ENCODE data around the gene CAVIN3.

The CAVIN3 gene

GRCh38 chr11:6321961-6322362, 1.7 kb upstream of the CAVIN3 start:
- TF ChIP-seq MAX (IDR thresholded peaks at IDR 0.05; ENCODE audit: low read depth, low read length) (no peak), MYC (IDR thresholded peaks at IDR 0.05; ENCODE audit: low read depth, low read length) (no peak), POLR2A (IDR thresholded peaks at IDR 0.05; ENCODE audit: extremely low read depth, insufficient read length) (no peak)
- TF ChIP-seq, protein P1, sequence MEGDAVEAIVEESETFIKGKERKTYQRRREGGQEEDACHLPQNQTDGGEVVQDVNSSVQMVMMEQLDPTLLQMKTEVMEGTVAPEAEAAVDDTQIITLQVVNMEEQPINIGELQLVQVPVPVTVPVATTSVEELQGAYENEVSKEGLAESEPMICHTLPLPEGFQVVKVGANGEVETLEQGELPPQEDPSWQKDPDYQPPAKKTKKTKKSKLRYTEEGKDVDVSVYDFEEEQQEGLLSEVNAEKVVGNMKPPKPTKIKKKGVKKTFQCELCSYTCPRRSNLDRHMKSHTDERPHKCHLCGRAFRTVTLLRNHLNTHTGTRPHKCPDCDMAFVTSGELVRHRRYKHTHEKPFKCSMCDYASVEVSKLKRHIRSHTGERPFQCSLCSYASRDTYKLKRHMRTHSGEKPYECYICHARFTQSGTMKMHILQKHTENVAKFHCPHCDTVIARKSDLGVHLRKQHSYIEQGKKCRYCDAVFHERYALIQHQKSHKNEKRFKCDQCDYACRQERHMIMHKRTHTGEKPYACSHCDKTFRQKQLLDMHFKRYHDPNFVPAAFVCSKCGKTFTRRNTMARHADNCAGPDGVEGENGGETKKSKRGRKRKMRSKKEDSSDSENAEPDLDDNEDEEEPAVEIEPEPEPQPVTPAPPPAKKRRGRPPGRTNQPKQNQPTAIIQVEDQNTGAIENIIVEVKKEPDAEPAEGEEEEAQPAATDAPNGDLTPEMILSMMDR (IDR thresholded peaks at IDR 0.05; ENCODE audit: low read depth, low read length) = no peak
- H3K4me3 ChIP-seq (ENCODE audit: low read depth, low read length) = no peak overlapping the region
- peak; percentile 9 for DNase-seq (ENCODE audit: low read depth)

DNA sequence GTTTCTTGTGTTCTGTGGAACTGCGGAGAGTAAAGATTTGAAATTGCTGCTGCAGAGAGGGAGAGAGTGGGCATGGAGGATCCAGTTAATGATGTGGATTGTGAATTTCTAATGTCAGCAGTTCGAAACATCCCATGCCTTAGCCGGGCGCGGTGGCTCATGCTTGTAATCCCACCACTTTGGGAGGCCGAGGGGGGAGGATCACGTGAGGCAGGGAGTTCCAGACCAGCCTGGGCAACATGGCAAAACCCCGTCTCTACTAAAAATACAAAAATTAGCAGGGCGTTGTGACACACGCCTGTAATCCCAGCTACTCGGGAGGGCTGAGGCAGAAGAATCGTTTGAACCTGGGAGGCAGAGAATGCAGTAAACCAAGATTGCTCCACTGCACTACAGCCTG, 1.1 kb upstream of the CAVIN3 start:
- DNase-seq (ENCODE audit: low read depth) = no peak
- no peak overlapping the region for H3K4me3 ChIP-seq (ENCODE audit: low read depth, low read length)
- TF ChIP-seq MAX (IDR thresholded peaks at IDR 0.05; ENCODE audit: low read depth, low read length) = no peak
- TF ChIP-seq, protein P1 (IDR thresholded peaks at IDR 0.05; ENCODE audit: low read depth, low read length) = no peak
- TF ChIP-seq POLR2A (IDR thresholded peaks at IDR 0.05; ENCODE audit: extremely low read depth, insufficient read length) = no peak
- no peak for TF ChIP-seq MYC (IDR thresholded peaks at IDR 0.05; ENCODE audit: low read depth, low read length)

DNA sequence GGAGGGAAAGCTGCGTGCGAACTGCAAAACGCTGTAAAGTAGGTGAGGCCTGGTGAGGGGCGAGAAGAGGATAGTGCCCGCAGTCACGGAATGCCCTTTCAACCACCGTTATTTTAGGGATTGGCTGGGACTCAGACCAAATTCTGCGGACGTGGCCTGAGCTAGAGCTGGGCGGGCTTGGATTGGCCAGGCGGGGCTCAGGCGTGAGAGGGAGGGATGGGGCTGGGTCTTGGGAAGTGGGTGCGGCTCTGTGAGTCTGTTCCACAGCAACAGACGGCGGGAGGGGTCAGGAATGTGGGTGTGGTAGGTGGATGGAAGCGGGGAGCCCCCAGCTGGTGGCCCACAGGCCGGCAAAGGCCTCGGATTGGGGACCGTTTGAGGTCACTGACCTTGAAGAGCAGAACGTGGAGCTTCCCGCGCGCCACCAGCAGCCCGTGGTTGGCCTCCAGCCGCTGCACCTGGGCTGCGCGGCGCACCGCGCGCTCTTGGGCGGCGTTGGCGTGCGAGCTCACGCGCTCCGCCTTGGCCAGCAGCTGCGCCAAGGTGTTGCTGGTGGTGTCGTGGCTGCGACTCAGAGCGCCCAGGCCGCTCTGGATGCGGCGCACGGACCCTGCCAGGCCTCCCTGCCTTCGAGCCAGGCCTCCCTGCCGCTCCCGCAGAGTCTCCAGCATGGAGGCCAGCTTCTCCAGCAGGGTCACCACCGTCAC, 444 bp downstream of the CAVIN3 start:
- no peak for DNase-seq (ENCODE audit: low read depth)
- no peak for TF ChIP-seq POLR2A (IDR thresholded peaks at IDR 0.05; ENCODE audit: extremely low read depth, insufficient read length)
- TF ChIP-seq, protein P1 (IDR thresholded peaks at IDR 0.05; ENCODE audit: low read depth, low read length) = no peak
- no peak for TF ChIP-seq MYC (IDR thresholded peaks at IDR 0.05; ENCODE audit: low read depth, low read length)
- TF ChIP-seq MAX (IDR thresholded peaks at IDR 0.05; ENCODE audit: low read depth, low read length) = no peak
- H3K4me3 ChIP-seq (ENCODE audit: low read depth, low read length) = no peak overlapping the region

- H3K4me3 ChIP-seq (ENCODE audit: low read depth, low read length) = no peak overlapping the region
- no peak for DNase-seq (ENCODE audit: low read depth)
- TF ChIP-seq POLR2A (IDR thresholded peaks at IDR 0.05; ENCODE audit: extremely low read depth, insufficient read length) (no peak), MAX (IDR thresholded peaks at IDR 0.05; ENCODE audit: low read depth, low read length) (no peak), MYC (IDR thresholded peaks at IDR 0.05; ENCODE audit: low read depth, low read length) (no peak)
- TF ChIP-seq, protein P1 (IDR thresholded peaks at IDR 0.05; ENCODE audit: low read depth, low read length) = no peak
Observed at GRCh38 chr11:6319001-6319703, 1.1 kb downstream of the CAVIN3 start.

DNA sequence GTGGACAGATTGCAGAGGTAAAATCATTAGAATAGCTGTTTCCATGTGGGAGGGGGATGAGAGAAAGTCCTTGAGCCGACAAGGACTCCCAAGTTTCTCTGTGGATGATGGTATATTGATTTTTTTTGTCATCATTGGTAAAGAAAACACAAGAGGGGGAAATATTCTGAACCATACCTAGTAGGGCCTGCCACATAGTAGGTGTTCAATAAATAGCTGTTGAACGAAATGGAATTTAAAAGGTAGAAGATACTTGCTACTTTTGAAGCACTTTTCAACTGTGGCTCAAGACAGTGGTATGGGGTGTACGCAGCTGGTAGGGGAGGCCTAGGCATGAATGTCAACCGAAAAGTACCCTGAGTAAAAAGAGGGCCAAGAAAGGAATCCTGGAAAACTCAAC, 2.1 kb downstream of the CAVIN3 start:
- TF ChIP-seq, protein P1 (IDR thresholded peaks at IDR 0.05; ENCODE audit: low read depth, low read length) = no peak
- TF ChIP-seq MAX (IDR thresholded peaks at IDR 0.05; ENCODE audit: low read depth, low read length) = no peak
- DNase-seq (ENCODE audit: low read depth) = no peak
- H3K4me3 ChIP-seq (ENCODE audit: low read depth, low read length) = no peak overlapping the region
